GM18511 (cell line): ENCODE data around the gene TMEM151A.
A peak's percentile ranks its signal among the peaks of the same experiment; 100 is the strongest.

Experiments
- ATAC-seq: cut with Tn5 transposase; IDR thresholded peaks from one replicate; pipeline ENCODE4 v1.9.1; 2021; ENCODE audit warnings: mild to moderate bottlenecking, moderate library complexity; ENCODE audit not compliant: unreplicated experiment

The TMEM151A gene

GRCh38 chr11:66334605-66335442, 43.1 kb downstream of the TMEM151A start:
- ATAC-seq: no peak

- ATAC-seq: peak; percentile 9
Observed at GRCh38 chr11:66335531-66336233, 44.0 kb downstream of the TMEM151A start.

- peak; percentile 83 for ATAC-seq
Observed at GRCh38 chr11:66336234-66337102, 44.8 kb downstream of the TMEM151A start, which contains the start of gene RIN1. TSS of gene RIN1 (minus strand) at chr11:66336434. CDS start at chr11:66336402, 32 bp downstream.

- ATAC-seq: no peak
Observed at GRCh38 chr11:66337103-66337899, 45.6 kb downstream of the TMEM151A start.

- no peak for ATAC-seq
Observed at GRCh38 chr11:66338276-66339161, 46.8 kb downstream of the TMEM151A start.

GRCh38 chr11:66339162-66339675, 47.5 kb downstream of the TMEM151A start:
- no peak for ATAC-seq

DNA sequence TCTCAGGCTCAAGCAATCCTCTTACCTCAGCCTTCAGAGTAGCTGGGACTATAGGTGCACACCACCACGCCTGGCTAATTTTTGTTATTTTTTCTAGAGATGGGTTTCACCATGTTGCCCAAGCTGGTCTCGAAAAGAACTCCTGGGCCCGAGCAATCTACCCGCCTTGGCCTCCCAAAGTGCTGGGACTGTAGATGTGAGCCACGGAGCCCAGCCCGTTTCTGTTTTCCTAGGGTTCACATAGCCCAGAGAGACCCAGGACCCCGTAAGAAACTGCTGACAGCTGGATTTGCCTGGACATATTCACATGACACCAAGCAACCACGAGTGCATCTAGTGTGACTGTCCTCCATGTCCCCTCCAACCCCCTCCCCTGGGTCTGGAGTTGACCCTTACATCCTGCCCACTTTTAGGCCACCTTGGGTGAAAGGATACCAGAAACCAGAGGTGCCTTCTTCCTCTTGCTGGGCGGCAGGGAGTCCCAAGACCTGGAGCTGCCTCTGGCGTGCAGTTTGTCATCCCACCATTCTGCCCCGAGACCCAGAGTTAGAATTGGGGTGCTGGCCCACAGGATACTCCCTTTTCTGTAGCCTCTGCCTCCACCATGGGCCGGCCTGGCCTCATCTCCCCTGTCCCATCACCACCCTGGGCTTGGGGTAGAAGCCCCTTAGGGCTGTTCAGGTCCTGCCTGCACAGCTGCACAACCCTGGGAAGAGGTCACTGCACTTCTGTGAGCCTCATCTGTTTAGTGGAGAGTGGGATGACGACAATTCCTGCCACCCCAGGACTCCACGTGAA, 48.2 kb downstream of the TMEM151A start:
- ATAC-seq: no peak

DNA sequence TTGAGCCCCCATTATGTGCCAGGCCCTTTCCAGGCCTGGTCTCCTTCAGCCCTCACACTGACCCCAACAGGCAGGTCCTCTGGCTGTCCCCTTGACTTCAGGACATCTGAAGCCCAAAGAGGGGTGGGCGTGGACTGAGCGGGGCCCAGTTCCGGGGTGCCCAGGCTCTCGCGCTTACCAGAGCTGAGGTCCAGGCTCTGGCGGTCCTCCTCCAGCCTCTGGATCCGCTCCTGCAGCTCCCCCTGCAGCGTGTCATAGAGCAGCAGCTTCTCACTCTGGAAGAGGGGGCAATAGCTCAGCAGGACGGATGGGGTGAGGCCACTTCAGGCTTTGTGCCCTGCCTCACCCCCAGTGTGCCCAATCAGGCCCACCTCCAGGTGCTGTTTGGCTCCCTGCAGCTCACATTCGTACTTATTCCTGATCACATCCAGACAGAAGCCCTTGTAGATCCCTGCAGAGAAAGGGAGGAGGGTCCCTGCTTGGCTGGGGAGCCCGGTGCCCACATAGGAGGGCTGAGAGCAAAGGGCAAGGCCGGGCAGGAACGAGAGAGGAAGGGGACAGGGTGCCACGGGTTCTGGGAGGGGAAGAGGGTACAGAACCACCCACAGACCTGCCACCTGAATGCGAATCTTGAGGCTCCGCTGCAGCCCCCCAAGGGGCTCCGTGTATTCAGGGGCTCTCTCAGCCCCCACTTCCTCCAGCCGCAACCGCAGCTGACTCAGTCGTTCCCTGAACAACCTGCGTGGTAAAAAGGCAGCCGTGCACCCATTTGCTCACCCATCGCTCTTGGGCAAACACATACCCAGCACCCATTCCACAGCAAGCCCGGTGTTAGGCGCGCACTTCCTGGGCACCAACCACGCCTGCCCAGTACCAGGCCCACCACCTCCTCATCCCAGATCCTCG, 49.2 kb downstream of the TMEM151A start:
- ATAC-seq: no peak

- no peak for ATAC-seq
Observed at GRCh38 chr11:66341502-66342126, 49.9 kb downstream of the TMEM151A start.

- ATAC-seq: no peak
Observed at GRCh38 chr11:66343176-66343575, 51.5 kb downstream of the TMEM151A start.

- peak; percentile 65 for ATAC-seq
Observed at GRCh38 chr11:66344550-66345315, 53.0 kb downstream of the TMEM151A start, which contains the start of gene BRMS1. TSS of gene BRMS1 (minus strand) at chr11:66345104. CDS start at chr11:66342234, 2,870 bp downstream.

DNA sequence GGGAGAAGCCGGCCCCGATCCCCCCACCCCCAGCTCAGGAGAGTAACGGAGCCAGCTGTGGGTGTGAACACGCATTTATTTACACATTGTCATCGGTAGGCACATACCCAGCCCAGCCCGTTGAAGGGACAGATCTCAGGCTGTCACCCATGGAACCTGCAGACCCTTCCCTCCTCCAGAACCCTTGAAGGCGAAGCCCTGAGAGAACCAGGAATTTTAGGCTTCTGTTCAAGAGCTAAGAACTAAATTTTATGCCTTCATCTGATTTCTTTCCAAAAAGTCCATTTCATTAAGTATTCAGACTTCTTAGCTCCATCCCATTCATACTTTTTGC, 53.6 kb downstream of the TMEM151A start:
- no peak for ATAC-seq
